Fibroblast of pulmonary artery (primary cell): ENCODE data around the gene NAA20.

Experiments
- DNase-seq: peaks from one replicate; pipeline ENCODE4 v3.0.0-alpha.2; 2010; ENCODE audit warnings: low read depth
- H3K4me3 ChIP-seq: replicated peaks from 2 replicates; pipeline ENCODE4 v1.5.1; 2011; ENCODE audit warnings: low read depth, mild to moderate bottlenecking, control low read depth, low read length, moderate library complexity
- TF ChIP-seq, protein P1 (sequence below): IDR thresholded peaks from 2 replicates; pipeline ENCODE4 v1.5.1; 2011; ENCODE audit warnings: mild to moderate bottlenecking, control low read depth, low read length, inconsistent platforms; ENCODE audit errors: missing control alignments

The NAA20 gene

GRCh38 chr20:19970256-19970765, 46.9 kb upstream of the NAA20 start:
- no peak overlapping the region for H3K4me3 ChIP-seq
- DNase-seq, result no peak
- TF ChIP-seq, protein P1, sequence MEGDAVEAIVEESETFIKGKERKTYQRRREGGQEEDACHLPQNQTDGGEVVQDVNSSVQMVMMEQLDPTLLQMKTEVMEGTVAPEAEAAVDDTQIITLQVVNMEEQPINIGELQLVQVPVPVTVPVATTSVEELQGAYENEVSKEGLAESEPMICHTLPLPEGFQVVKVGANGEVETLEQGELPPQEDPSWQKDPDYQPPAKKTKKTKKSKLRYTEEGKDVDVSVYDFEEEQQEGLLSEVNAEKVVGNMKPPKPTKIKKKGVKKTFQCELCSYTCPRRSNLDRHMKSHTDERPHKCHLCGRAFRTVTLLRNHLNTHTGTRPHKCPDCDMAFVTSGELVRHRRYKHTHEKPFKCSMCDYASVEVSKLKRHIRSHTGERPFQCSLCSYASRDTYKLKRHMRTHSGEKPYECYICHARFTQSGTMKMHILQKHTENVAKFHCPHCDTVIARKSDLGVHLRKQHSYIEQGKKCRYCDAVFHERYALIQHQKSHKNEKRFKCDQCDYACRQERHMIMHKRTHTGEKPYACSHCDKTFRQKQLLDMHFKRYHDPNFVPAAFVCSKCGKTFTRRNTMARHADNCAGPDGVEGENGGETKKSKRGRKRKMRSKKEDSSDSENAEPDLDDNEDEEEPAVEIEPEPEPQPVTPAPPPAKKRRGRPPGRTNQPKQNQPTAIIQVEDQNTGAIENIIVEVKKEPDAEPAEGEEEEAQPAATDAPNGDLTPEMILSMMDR, result no peak

- no peak for DNase-seq
- H3K4me3 ChIP-seq, result no peak overlapping the region
- TF ChIP-seq, protein P1, result no peak
These were observed 46.0 kb upstream of the NAA20 start for GRCh38 chr20:19971116-19971515.

DNA sequence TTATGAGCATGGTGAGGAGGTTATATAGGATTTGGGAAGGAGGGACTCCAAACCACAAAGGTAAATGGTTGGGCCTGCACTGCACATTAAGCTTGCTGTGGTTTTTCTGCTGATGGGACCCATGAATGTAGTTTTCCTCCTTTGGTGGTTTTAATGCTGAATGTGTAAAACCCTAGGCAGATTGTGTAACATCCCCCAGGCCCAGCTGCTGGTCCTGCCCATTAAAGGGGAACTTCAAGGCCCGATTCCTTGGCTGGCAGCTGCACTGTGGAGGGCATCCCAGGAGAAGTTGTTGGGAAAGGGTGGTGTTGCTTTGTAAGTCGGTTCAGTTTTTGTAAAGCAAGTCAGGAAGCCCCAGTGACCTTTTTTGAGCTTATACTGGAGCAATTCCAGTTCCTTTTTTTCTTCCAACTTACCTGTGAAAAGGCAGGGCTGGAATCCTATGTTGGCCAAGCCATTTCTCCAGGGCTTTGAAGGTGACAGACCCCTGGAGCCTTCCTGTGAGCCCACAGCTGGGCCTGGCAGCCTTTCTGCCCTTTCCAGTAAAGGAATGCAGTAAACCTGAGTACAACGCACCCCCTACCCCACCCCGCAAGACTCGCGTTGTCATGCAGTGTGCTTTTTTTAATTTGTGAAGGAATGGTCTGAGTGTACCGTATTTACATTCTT, 43.1 kb upstream of the NAA20 start:
- TF ChIP-seq, protein P1, result no peak
- H3K4me3 ChIP-seq, result peak overlapping the region; percentile 89
- peak; percentile 85 for DNase-seq

- TF ChIP-seq, protein P1, result no peak
- H3K4me3 ChIP-seq, result peak overlapping the region; percentile 89
- DNase-seq, result peak; percentile 92
These were observed 42.3 kb upstream of the NAA20 start for GRCh38 chr20:19974630-19975435.

GRCh38 chr20:19975436-19975799, 41.7 kb upstream of the NAA20 start:
- TF ChIP-seq, protein P1, result no peak
- peak; percentile 58 for DNase-seq
- peak overlapping the region; percentile 89 for H3K4me3 ChIP-seq

DNA sequence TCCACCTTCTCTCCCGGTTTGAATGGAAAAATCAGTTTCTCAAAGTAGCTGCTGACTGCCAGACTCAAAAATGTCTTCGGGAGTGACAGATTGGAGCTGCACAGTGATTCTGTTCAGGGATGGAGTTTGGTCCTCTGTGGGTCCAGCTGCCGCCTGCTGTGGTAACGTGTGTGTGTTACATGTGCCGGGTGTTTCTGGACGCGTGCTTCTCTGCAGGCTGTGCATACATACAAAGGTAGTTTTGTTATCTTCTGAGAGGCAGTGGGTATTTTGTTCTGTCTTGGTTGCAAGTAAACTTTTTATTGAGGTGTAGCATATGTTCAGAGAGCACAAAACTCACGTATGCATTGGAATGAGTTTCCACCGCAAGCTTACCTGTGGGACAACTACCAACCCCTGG, 41.3 kb upstream of the NAA20 start:
- DNase-seq, result peak; percentile 31
- TF ChIP-seq, protein P1, result no peak
- peak overlapping the region; percentile 89 for H3K4me3 ChIP-seq
